Hepatocyte (in vitro differentiated cells): ENCODE data around the gene GPX2. TPM values are rescaled to one million over a fixed set of nuclear protein-coding genes. Genes with fewer than 3 reads are reported as not detected.

Experiments used
- DNase-seq: peaks from one replicate; pipeline ENCODE4 v3.0.0-alpha.2; 2016; ENCODE audit warnings: low spot score
- H2AFZ ChIP-seq: fragments of 200-600 bp; sonication (generic); 2 replicates; pipeline ENCODE4 v1.6.0; 2016; ENCODE audit warnings: antibody characterized with exemption, mild to moderate bottlenecking
- H3K27ac ChIP-seq: fragments of 200-600 bp; sonication (generic); 2 replicates; pipeline ENCODE4 v1.5.1; 2016; ENCODE audit warnings: mild to moderate bottlenecking
- H3K27me3 ChIP-seq: fragments of 200-600 bp; sonication (generic); 2 replicates; pipeline ENCODE4 v1.6.1; 2016
- H3K36me3 ChIP-seq: fragments of 200-600 bp; sonication (generic); replicated peaks from 2 replicates; pipeline ENCODE4 v1.5.1; 2016; ENCODE audit warnings: low read depth; ENCODE audit not compliant: insufficient read depth
- H3K4me1 ChIP-seq: fragments of 200-600 bp; sonication (generic); 2 replicates; pipeline ENCODE4 v1.5.1; 2016; ENCODE audit warnings: mild to moderate bottlenecking, moderate library complexity; ENCODE audit not compliant: insufficient read depth
- H3K4me2 ChIP-seq: fragments of 200-600 bp; sonication (generic); 2 replicates; pipeline ENCODE4 v1.6.0; 2016
- H3K4me3 ChIP-seq: fragments of 200-600 bp; sonication (generic); 2 replicates; pipeline ENCODE4 v1.5.1; 2016; ENCODE audit warnings: mild to moderate bottlenecking
- H3K79me2 ChIP-seq: fragments of 200-600 bp; sonication (generic); 2 replicates; pipeline ENCODE4 v1.6.0; 2017; ENCODE audit warnings: mild to moderate bottlenecking
- H3K9me2 ChIP-seq: fragments of 200-600 bp; sonication (generic); replicated peaks from 2 replicates; pipeline ENCODE4 v1.6.0; 2017; ENCODE audit warnings: mild to moderate bottlenecking; ENCODE audit not compliant: insufficient read depth
- H3K9me3 ChIP-seq: fragments of 200-600 bp; sonication (generic); 2 replicates; pipeline ENCODE4 v1.5.1; 2016; ENCODE audit warnings: low read depth, mild to moderate bottlenecking
- H4K20me1 ChIP-seq: fragments of 200-600 bp; sonication (generic); 2 replicates; pipeline ENCODE4 v1.6.0; 2016; ENCODE audit warnings: mild to moderate bottlenecking; ENCODE audit not compliant: insufficient read depth, poor library complexity, severe bottlenecking
- EZH2 ChIP-seq: fragments of 200-600 bp; sonication (generic); IDR thresholded peaks from 2 replicates; pipeline ENCODE4 v1.6.1; 2016; ENCODE audit warnings: antibody characterized with exemption, mild to moderate bottlenecking, borderline replicate concordance
- EZH2phosphoT487 ChIP-seq: fragments of 200-600 bp; sonication (generic); IDR thresholded peaks from one replicate; pipeline ENCODE4 v1.6.1; 2018; ENCODE audit warnings: antibody characterized with exemption, mild to moderate bottlenecking, low read depth, moderate library complexity; ENCODE audit not compliant: unreplicated experiment, severe bottlenecking
- WGBS: methylation state at CpG from one replicate; pipeline ENCODE4 v1.1.6; 2016; ENCODE audit warnings: low lambda C conversion rate; ENCODE audit errors: missing lambda C conversion rate; 5-methylcytosine and 5-hydroxymethylcytosine counted together
- polyA plus RNA-seq: library from polyadenylated mRNA; unstranded; fragments of >200 nt; fragmentation: Nextera tagmentation; extraction: Ambion mirVana; gene quantifications from 2 replicates; pipeline ENCODE4 v1.2.1, GENCODE V29; 2016
- total RNA-seq: library from RNA; depleted of rRNA; stranded (reverse); fragments of >200 nt; gene quantifications from 2 replicates; pipeline ENCODE4 v1.2.3, GENCODE V29; 2014
- TF ChIP-seq, protein P1 (sequence below): fragments of 200-600 bp; sonication (generic); IDR thresholded peaks from 2 replicates; pipeline ENCODE4 v1.5.1; 2016; ENCODE audit warnings: antibody characterized with exemption, mild to moderate bottlenecking; ENCODE audit not compliant: poor library complexity

Gene GPX2
- total and polyA plus RNA-seq, 2 experiments from 2014 or later = 59.8 to 115 TPM

DNA sequence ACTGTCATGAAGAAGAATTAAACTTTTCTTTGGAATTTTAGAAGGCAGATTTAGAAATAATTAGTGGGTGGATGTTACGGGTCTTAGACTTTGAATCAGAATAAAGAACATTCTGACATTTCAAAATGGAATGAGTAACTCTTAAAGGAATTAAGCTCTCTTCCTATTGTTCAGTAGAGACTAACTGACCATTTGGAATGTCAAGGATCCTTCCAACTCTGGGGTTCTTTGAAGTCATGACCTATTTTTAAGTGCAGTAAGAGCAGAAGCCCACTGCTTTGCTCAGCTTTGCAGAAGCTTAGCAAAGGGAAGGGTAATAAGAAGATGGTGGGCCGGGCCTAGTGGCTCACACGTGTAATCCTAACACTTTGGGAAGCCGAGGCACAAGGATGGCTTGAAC, 24.3 kb downstream of the GPX2 start:
- Histone ChIP-seq H2AFZ (no peak overlapping the region), H3K9me3 (no peaks in the 10 kb centered on the region), H3K4me1 (peaks cover 10% of the 10 kb centered on the region), H3K4me2 (no peak overlapping the region), H3K36me3 (no peaks in the 10 kb centered on the region), H4K20me1 (peaks cover 3% of the 10 kb centered on the region), H3K9me2 (no peaks in the 10 kb centered on the region), H3K79me2 (peaks cover 85% of the 10 kb centered on the region), H3K27me3 (no peaks in the 10 kb centered on the region), H3K4me3 (no peak overlapping the region), H3K27ac (no peak overlapping the region)
- DNase-seq = no peak
- no peak for TF ChIP-seq EZH2
- TF ChIP-seq, protein P1, sequence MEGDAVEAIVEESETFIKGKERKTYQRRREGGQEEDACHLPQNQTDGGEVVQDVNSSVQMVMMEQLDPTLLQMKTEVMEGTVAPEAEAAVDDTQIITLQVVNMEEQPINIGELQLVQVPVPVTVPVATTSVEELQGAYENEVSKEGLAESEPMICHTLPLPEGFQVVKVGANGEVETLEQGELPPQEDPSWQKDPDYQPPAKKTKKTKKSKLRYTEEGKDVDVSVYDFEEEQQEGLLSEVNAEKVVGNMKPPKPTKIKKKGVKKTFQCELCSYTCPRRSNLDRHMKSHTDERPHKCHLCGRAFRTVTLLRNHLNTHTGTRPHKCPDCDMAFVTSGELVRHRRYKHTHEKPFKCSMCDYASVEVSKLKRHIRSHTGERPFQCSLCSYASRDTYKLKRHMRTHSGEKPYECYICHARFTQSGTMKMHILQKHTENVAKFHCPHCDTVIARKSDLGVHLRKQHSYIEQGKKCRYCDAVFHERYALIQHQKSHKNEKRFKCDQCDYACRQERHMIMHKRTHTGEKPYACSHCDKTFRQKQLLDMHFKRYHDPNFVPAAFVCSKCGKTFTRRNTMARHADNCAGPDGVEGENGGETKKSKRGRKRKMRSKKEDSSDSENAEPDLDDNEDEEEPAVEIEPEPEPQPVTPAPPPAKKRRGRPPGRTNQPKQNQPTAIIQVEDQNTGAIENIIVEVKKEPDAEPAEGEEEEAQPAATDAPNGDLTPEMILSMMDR = no peak
- TF ChIP-seq EZH2phosphoT487 = no peak
- 91% methylated on average over 4 of the region's 4 CpGs for WGBS

DNA sequence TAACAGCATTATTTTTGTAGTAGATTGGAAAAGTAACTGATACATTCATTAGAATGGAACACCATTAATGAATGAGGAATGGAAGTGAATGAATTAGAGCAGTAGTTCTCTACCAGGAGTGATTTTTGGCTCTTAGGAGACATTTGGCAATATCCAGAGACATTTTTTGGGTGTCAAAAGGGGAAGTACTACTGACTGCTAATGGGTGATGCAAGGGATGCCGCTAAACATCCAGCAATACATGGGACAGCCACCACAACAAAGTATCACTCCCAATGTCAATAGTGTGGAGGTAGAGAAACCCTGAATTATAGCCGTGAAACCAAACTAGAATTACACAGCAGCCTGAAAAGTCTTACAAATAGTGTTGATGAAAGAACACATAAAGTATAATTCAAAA, 26.7 kb downstream of the GPX2 start:
- Histone ChIP-seq H3K4me1 (peaks cover 10% of the 10 kb centered on the region), H3K79me2 (peaks cover 65% of the 10 kb centered on the region), H3K27me3 (no peaks in the 10 kb centered on the region), H3K27ac (no peak overlapping the region), H3K4me3 (no peak overlapping the region), H2AFZ (no peak overlapping the region), H3K36me3 (no peaks in the 10 kb centered on the region), H4K20me1 (peaks cover 3% of the 10 kb centered on the region), H3K9me3 (no peaks in the 10 kb centered on the region), H3K4me2 (peak overlapping the region; percentile 95), H3K9me2 (no peaks in the 10 kb centered on the region)
- DNase-seq = no peak
- TF ChIP-seq EZH2phosphoT487 (no peak), EZH2 (no peak)
- TF ChIP-seq, protein P1 = no peak
- WGBS = 100% methylated on average over 2 of the region's 2 CpGs

DNA sequence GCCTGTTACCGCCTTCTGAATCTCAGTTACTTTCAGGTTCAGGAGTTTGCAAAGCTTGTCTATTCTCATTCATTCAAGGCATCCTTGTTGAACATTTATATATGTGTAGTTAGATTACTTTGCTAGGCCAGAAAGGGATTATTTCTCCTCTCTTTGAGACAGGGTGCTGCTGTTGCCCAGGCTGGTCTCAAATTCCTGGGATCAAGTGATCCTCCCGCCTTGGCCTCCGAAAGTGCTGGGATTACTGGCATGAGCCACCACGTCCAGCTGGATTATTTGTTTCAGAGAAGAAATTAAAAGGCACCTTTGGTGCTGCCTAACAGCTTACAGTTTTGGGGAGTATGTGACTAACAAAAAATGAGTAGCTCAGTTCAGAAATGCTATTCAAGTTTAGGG, 27.5 kb downstream of the GPX2 start:
- H3K4me3 ChIP-seq = peak overlapping the region; percentile 53
- H3K9me3 ChIP-seq = no peaks in the 10 kb centered on the region
- no peak for DNase-seq
- H3K4me2 ChIP-seq = peak overlapping the region; percentile 95
- H3K9me2 ChIP-seq = no peaks in the 10 kb centered on the region
- peak overlapping the region; percentile 71 for H2AFZ ChIP-seq
- peaks cover 10% of the 10 kb centered on the region for H3K4me1 ChIP-seq
- H4K20me1 ChIP-seq = no peaks in the 10 kb centered on the region
- H3K27me3 ChIP-seq = no peaks in the 10 kb centered on the region
- H3K36me3 ChIP-seq = no peaks in the 10 kb centered on the region
- H3K79me2 ChIP-seq = peaks cover 57% of the 10 kb centered on the region
- TF ChIP-seq EZH2 = no peak
- no peak for TF ChIP-seq EZH2phosphoT487
- TF ChIP-seq, protein P1 = no peak
- WGBS = 31% methylated on average over 4 of the region's 4 CpGs
- H3K27ac ChIP-seq = peak overlapping the region; percentile 93
